ENCODE data around the gene SLC9A3.
"Not testable (repeated sequence)": the region's sequence is repeated elsewhere in the genome, so short reads cannot be mapped to it uniquely, and the experiment has no call there.

SLC9A3 gene

GRCh38 chr5:474840-475661, 49.2 kb downstream of the SLC9A3 start:
- no peak for DNase-seq (ENCODE audit: low spot score)

- not testable (repeated sequence) for DNase-seq (ENCODE audit: low spot score)
These were observed 49.9 kb downstream of the SLC9A3 start for GRCh38 chr5:474232-474839.

- DNase-seq (ENCODE audit: low spot score), result peak; percentile 61
These were observed 50.6 kb downstream of the SLC9A3 start for GRCh38 chr5:473551-474192.

- peak; percentile 100 for DNase-seq (ENCODE audit: low spot score)
These were observed 51.3 kb downstream of the SLC9A3 start for GRCh38 chr5:472656-473550.

GRCh38 chr5:472076-472655, 52.1 kb downstream of the SLC9A3 start:
- no peak for DNase-seq (ENCODE audit: low spot score)

- DNase-seq (ENCODE audit: low spot score), result no peak
These were observed 52.5 kb downstream of the SLC9A3 start for GRCh38 chr5:471750-472058.

GRCh38 chr5:470961-471749, 53.1 kb downstream of the SLC9A3 start:
- DNase-seq (ENCODE audit: low spot score), result no peak

- DNase-seq (ENCODE audit: low spot score), result no peak
These were observed 54.3 kb downstream of the SLC9A3 start for GRCh38 chr5:469752-470483.

GRCh38 chr5:468401-468800, 55.8 kb downstream of the SLC9A3 start:
- no peak for DNase-seq (ENCODE audit: low spot score)

GRCh38 chr5:466661-467310, 57.5 kb downstream of the SLC9A3 start:
- DNase-seq (ENCODE audit: low spot score), result no peak

- no peak for DNase-seq (ENCODE audit: low spot score)
These were observed 58.5 kb downstream of the SLC9A3 start for GRCh38 chr5:465591-466403.

GRCh38 chr5:464843-465590, 59.2 kb downstream of the SLC9A3 start:
- no peak for DNase-seq (ENCODE audit: low spot score)

- no peak for DNase-seq (ENCODE audit: low spot score)
These were observed 59.8 kb downstream of the SLC9A3 start for GRCh38 chr5:464446-464842.

- no peak for DNase-seq (ENCODE audit: low spot score)
These were observed 60.3 kb downstream of the SLC9A3 start for GRCh38 chr5:463952-464351.

GRCh38 chr5:463301-463700, 60.9 kb downstream of the SLC9A3 start:
- no peak for DNase-seq (ENCODE audit: low spot score)

GRCh38 chr5:462051-462481, 62.2 kb downstream of the SLC9A3 start:
- no peak for DNase-seq (ENCODE audit: low spot score)

GRCh38 chr5:460273-460625, 64.0 kb downstream of the SLC9A3 start:
- no peak for DNase-seq (ENCODE audit: low spot score)

- no peak for DNase-seq (ENCODE audit: low spot score)
These were observed 64.5 kb downstream of the SLC9A3 start for GRCh38 chr5:459562-460272.

Data from AG08396 (cell line).